Activated T-cell treated with anti-CD3 and anti-CD28 coated beads for 4 hours (primary cell): ENCODE data around the gene GIPR.
"Not testable (repeated sequence)": the region's sequence is repeated elsewhere in the genome, so short reads cannot be mapped to it uniquely, and the experiment has no call there.

Experiments used
- DNase-seq: peaks from one replicate; pipeline ENCODE4 v3.0.0-alpha.2; 2020

Gene GIPR

GRCh38 chr19:45693106-45693788 lies 25.2 kb downstream of the GIPR start:
- peak; percentile 75 for DNase-seq

- no peak for DNase-seq
Observed at GRCh38 chr19:45701676-45702075, 33.7 kb downstream of the GIPR start.

- DNase-seq, result no peak
Observed at GRCh38 chr19:45705115-45705514, 37.1 kb downstream of the GIPR start.

GRCh38 chr19:45705710-45706415 lies 37.8 kb downstream of the GIPR start:
- no peak for DNase-seq

GRCh38 chr19:45710356-45711130 lies 42.5 kb downstream of the GIPR start:
- DNase-seq, result no peak

GRCh38 chr19:45711851-45712698 lies 44.1 kb downstream of the GIPR start:
- no peak for DNase-seq

- DNase-seq, result no peak
Observed at GRCh38 chr19:45712699-45713067, 44.7 kb downstream of the GIPR start.

GRCh38 chr19:45713141-45713540 lies 45.1 kb downstream of the GIPR start:
- no peak for DNase-seq

- no peak for DNase-seq
Observed at GRCh38 chr19:45715139-45715538, 47.1 kb downstream of the GIPR start.

GRCh38 chr19:45716359-45717130 lies 48.5 kb downstream of the GIPR start:
- peak; percentile 16 for DNase-seq

GRCh38 chr19:45717131-45717982 lies 49.3 kb downstream of the GIPR start:
- peak; percentile 95 for DNase-seq

GRCh38 chr19:45717983-45718650 lies 50.1 kb downstream of the GIPR start:
- DNase-seq, result no peak

- DNase-seq, result not testable (repeated sequence)
Observed at GRCh38 chr19:45720065-45720464, 52.0 kb downstream of the GIPR start.

- DNase-seq, result not testable (repeated sequence)
Observed at GRCh38 chr19:45728683-45729082, 60.7 kb downstream of the GIPR start.

GRCh38 chr19:45729800-45730290 lies 61.8 kb downstream of the GIPR start:
- DNase-seq, result no peak

GRCh38 chr19:45730368-45731288 lies 62.6 kb downstream of the GIPR start, which contains the start of gene FBXO46:
Gene FBXO46 (minus strand): TSS chr19:45730896. CDS start chr19:45713495, 17,401 bp downstream.
- peak; percentile 93 for DNase-seq
